Chondrocyte (in vitro differentiated cells): Measurements from ENCODE around the gene ZSWIM3. TPM values are rescaled to one million over a fixed set of nuclear protein-coding genes. Genes with fewer than 3 reads are reported as not detected.

Experiments
- DNase-seq: peaks from one replicate; pipeline ENCODE4 v3.0.0; 2021; ENCODE audit warnings: mixed read lengths, low spot score
- H3K27ac Mint-ChIP-seq: one replicate; pipeline ENCODE4 v1.8.0; 2021; ENCODE audit warnings: mild to moderate bottlenecking, moderate library complexity, mixed read lengths; ENCODE audit not compliant: unreplicated experiment
- H3K27me3 Mint-ChIP-seq: 2 replicates; pipeline ENCODE4 v1.8.0; 2021; ENCODE audit warnings: low read depth, mixed read lengths
- H3K36me3 Mint-ChIP-seq: 2 replicates; pipeline ENCODE4 v1.8.0; 2021; ENCODE audit warnings: low read depth, mixed read lengths
- H3K4me1 Mint-ChIP-seq: 2 replicates; pipeline ENCODE4 v1.8.0; 2021; ENCODE audit warnings: low read depth, mild to moderate bottlenecking, mixed read lengths
- H3K4me3 Mint-ChIP-seq: one replicate; pipeline ENCODE4 v1.8.0; 2021; ENCODE audit warnings: mild to moderate bottlenecking, moderate library complexity, mixed read lengths; ENCODE audit not compliant: unreplicated experiment
- H3K9me3 Mint-ChIP-seq: 2 replicates; pipeline ENCODE4 v1.8.0; 2021; ENCODE audit warnings: low read depth, mixed read lengths
- CTCF ChIP-seq: fragments of 200-600 bp; sonication (generic); IDR thresholded peaks from 2 replicates; pipeline ENCODE4 v1.5.0; 2021; ENCODE audit warnings: antibody characterized with exemption, mild to moderate bottlenecking, moderate library complexity
- total RNA-seq: library from RNA; stranded (reverse); gene quantifications from 3 replicates; pipeline ENCODE4 v1.2.1, GENCODE V29; 2021

ZSWIM3 gene
- total RNA-seq, 1 donor from 2014 or later, result 3.9 TPM

- H3K27ac Mint-ChIP-seq, result no peak overlapping the region
- H3K4me1 Mint-ChIP-seq, result peaks cover 24% of the 10 kb centered on the region
- H3K4me3 Mint-ChIP-seq, result no peak overlapping the region
- H3K27me3 Mint-ChIP-seq, result no peaks in the 10 kb centered on the region
- DNase-seq, result no peak
- TF ChIP-seq CTCF, result no peak
- H3K36me3 Mint-ChIP-seq, result peaks cover 6% of the 10 kb centered on the region
- H3K9me3 Mint-ChIP-seq, result no peaks in the 10 kb centered on the region
Measured at GRCh38 chr20:45886590-45887345, 29.4 kb downstream of the ZSWIM3 start.

GRCh38 chr20:45887346-45887715, 29.9 kb downstream of the ZSWIM3 start, which contains the start of gene SPATA25:
Gene SPATA25 (minus strand): TSS chr20:45887622. CDS start chr20:45887590, 32 bp downstream.
- DNase-seq, result no peak
- no peaks in the 10 kb centered on the region for H3K27me3 Mint-ChIP-seq
- peaks cover 24% of the 10 kb centered on the region for H3K4me1 Mint-ChIP-seq
- no peaks in the 10 kb centered on the region for H3K9me3 Mint-ChIP-seq
- no peak for TF ChIP-seq CTCF
- no peak within 1 kb of the TSS for H3K4me3 Mint-ChIP-seq
- H3K36me3 Mint-ChIP-seq, result peaks cover 6% of the 10 kb centered on the region
- no peak within 1 kb of the TSS for H3K27ac Mint-ChIP-seq

GRCh38 chr20:45888681-45889080, 31.3 kb downstream of the ZSWIM3 start:
- Mint-ChIP-seq H3K4me1 (peaks cover 26% of the 10 kb centered on the region), H3K27me3 (no peaks in the 10 kb centered on the region), H3K27ac (no peak overlapping the region), H3K9me3 (no peaks in the 10 kb centered on the region), H3K36me3 (no peaks in the 10 kb centered on the region), H3K4me3 (no peak overlapping the region)
- DNase-seq, result no peak
- TF ChIP-seq CTCF, result no peak

- H3K36me3 Mint-ChIP-seq, result peaks cover 3% of the 10 kb centered on the region
- TF ChIP-seq CTCF, result peak; percentile 89
- no peaks in the 10 kb centered on the region for H3K9me3 Mint-ChIP-seq
- no peaks in the 10 kb centered on the region for H3K27me3 Mint-ChIP-seq
- peak overlapping the region; percentile 94 for H3K27ac Mint-ChIP-seq
- peak overlapping the region; percentile 91 for H3K4me3 Mint-ChIP-seq
- DNase-seq, result peak; percentile 94
- peaks cover 21% of the 10 kb centered on the region for H3K4me1 Mint-ChIP-seq
Measured at GRCh38 chr20:45890077-45890984, 32.9 kb downstream of the ZSWIM3 start.
